ENCODE data around the gene R3HDM1.

- TF ChIP-seq CTCF (IDR thresholded peaks at IDR 0.05), result no peak
- no peak for TF ChIP-seq POLR2AphosphoS5 (IDR thresholded peaks at IDR 0.05; ENCODE audit: insufficient read depth in 1 of 2, low read depth in 1 of 2)
Measured at GRCh38 chr2:135664623-135665068, 133.4 kb downstream of the R3HDM1 start.

Data from vagina (tissue), 2 donors.